Breast epithelium (tissue), 3 donors: ENCODE data around the gene TOB1.
A peak's percentile ranks its signal among the peaks of the same experiment; 100 is the strongest.

Experiments used
- CTCF ChIP-seq, 3 donors: fragments of 450-650 bp; IDR thresholded peaks; one replicate each; pipeline ENCODE4 v1.5.1; 2016 to 2017; ENCODE audit warnings: antibody characterized with exemption in 3 of 3, mild to moderate bottlenecking in 3 of 3, moderate library complexity in 3 of 3
- POLR2A ChIP-seq: fragments of 450-650 bp; IDR thresholded peaks from one replicate; pipeline ENCODE4 v1.6.1; 2016; ENCODE audit warnings: antibody characterized with exemption, mild to moderate bottlenecking, moderate library complexity
- POLR2AphosphoS5 ChIP-seq, 3 donors: sonication (generic); formaldehyde crosslinking; IDR thresholded peaks; one replicate each; pipeline ENCODE4 v1.6.1; 2017; ENCODE audit warnings: antibody characterized with exemption in 3 of 3

- peak in 2 of 3 donors; percentile 56 for TF ChIP-seq CTCF (IDR thresholded peaks at IDR 0.05)
- no peak for TF ChIP-seq POLR2A
- TF ChIP-seq POLR2AphosphoS5 (IDR thresholded peaks at IDR 0.05) = peak; percentile 30 to 69 (median 50)
Observed at GRCh38 chr17:50863221-50863843, 2.8 kb downstream of the TOB1 start.
